CD4-positive, alpha-beta memory T cell (primary cell): ENCODE data around the gene ADAD2. TPM values are rescaled to one million over a fixed set of nuclear protein-coding genes. Genes with fewer than 3 reads are reported as not detected.

Source experiments
- CTCF ChIA-PET: fragments of 350-600 bp; sonication (Branson Sonifier 250); formaldehyde crosslinking; loops from one replicate; lab custom pipeline; 2021; ENCODE audit warnings: inconsistent platforms; ENCODE audit not compliant: partially characterized antibody; lab: Charles Lee
- POLR2A ChIA-PET: fragments of 350-600 bp; sonication (Branson Sonifier 250); formaldehyde crosslinking; loops from one replicate; lab custom pipeline; 2021; ENCODE audit not compliant: partially characterized antibody; lab: Charles Lee
- DNase-seq, 5 donors: peaks; one replicate each; pipeline versions ENCODE4 v3.0.0 to v3.0.0-alpha.2; 2020 to 2022; ENCODE audit warnings: mixed read lengths in 1 of 5
- H3K27ac ChIP-seq: one replicate; pipeline ENCODE4 v1.7.0; 2013; ENCODE audit warnings: low read depth, low read length
- H3K27me3 ChIP-seq: 2 replicates; pipeline ENCODE4 v1.7.0; 2013; ENCODE audit warnings: mild to moderate bottlenecking, low read length, moderate library complexity; ENCODE audit not compliant: insufficient read depth
- H3K36me3 ChIP-seq: 2 replicates; pipeline ENCODE4 v1.7.0; 2013; ENCODE audit warnings: mild to moderate bottlenecking, low read length, moderate library complexity; ENCODE audit not compliant: insufficient read depth
- H3K4me1 ChIP-seq: 2 replicates; pipeline ENCODE4 v1.7.0; 2013; ENCODE audit warnings: mild to moderate bottlenecking, low read length, moderate library complexity; ENCODE audit not compliant: insufficient read depth
- H3K4me3 ChIP-seq, 2 donors: one replicate each; pipeline ENCODE4 v1.7.0; 2013; ENCODE audit warnings: low read length in 2 of 2, mild to moderate bottlenecking in 1 of 2
- H3K9me3 ChIP-seq, 2 donors: one replicate each; pipeline ENCODE4 v1.7.0; 2013; ENCODE audit warnings: low read length in 2 of 2, control low read depth in 1 of 2; ENCODE audit not compliant: control insufficient read depth in 1 of 2
- H3K27ac Mint-ChIP-seq, 7 donors: one replicate each; pipeline ENCODE4 v1.8.0; 2020 to 2021; ENCODE audit warnings: mixed read lengths in 7 of 7, mild to moderate bottlenecking in 6 of 7, inconsistent platforms in 3 of 7, moderate library complexity in 3 of 7
- H3K27me3 Mint-ChIP-seq, 2 donors: one replicate each; pipeline ENCODE4 v1.8.0; 2020 to 2021; ENCODE audit warnings: mixed read lengths in 2 of 2
- H3K36me3 Mint-ChIP-seq, 2 donors: one replicate each; pipeline ENCODE4 v1.8.0; 2020 to 2021; ENCODE audit warnings: mixed read lengths in 2 of 2, inconsistent platforms in 1 of 2, mild to moderate bottlenecking in 1 of 2
- H3K4me1 Mint-ChIP-seq, 4 donors: one replicate each; pipeline ENCODE4 v1.8.0; 2020 to 2021; ENCODE audit warnings: mixed read lengths in 4 of 4, mild to moderate bottlenecking in 1 of 4
- H3K4me3 Mint-ChIP-seq, 8 donors: one replicate each; pipeline ENCODE4 v1.8.0; 2020 to 2021; ENCODE audit warnings: mixed read lengths in 8 of 8, mild to moderate bottlenecking in 7 of 8, moderate library complexity in 6 of 8, inconsistent platforms in 3 of 8
- H3K9me3 Mint-ChIP-seq, 8 donors: one replicate each; pipeline ENCODE4 v1.8.0; 2020 to 2021; ENCODE audit warnings: mixed read lengths in 8 of 8, mild to moderate bottlenecking in 5 of 8, inconsistent platforms in 3 of 8, moderate library complexity in 1 of 8
- intact Hi-C: fragments of 100-400 bp; cut with micrococcal nuclease; formaldehyde crosslinking; loops from one replicate; pipeline ENCODE4 v1.15.1; 2023
- polyA plus RNA-seq, 2 donors: library from polyadenylated mRNA; unstranded; fragments of 300-500 nt; fragmentation: Illumina TruSeq; gene quantifications; one replicate each; pipeline ENCODE4 v1.2.3, GENCODE V29; 2021
- total RNA-seq, 2 experiments: library from RNA; stranded (reverse); gene quantifications; one replicate each; pipeline ENCODE4 v1.2.3, GENCODE V29; 2021

The ADAD2 gene
- total RNA-seq: not detected
- not detected for polyA plus RNA-seq

GRCh38 chr16:84190731-84191388 is at the start of gene ADAD2:
Gene ADAD2, plus strand, starts transcription at chr16:84191157. Its CDS starts 74 bp downstream, at chr16:84191231.
- DNase-seq: no peak
- H3K4me1 Mint-ChIP-seq: peaks cover 4 to 32% (median 20%) of the 10 kb centered on the region in 4 donors
- no peak within 1 kb of the TSS for H3K4me3 Mint-ChIP-seq
- peaks cover 0 to 3% of the 10 kb centered on the region in 2 donors for H3K36me3 Mint-ChIP-seq
- H3K27ac Mint-ChIP-seq: peak within 1 kb of the TSS in 2 of 7 donors; percentile 36 to 65
- Histone ChIP-seq H3K4me1 (peaks cover 15% of the 10 kb centered on the region), H3K4me3 (no peak within 1 kb of the TSS), H3K27me3 (no peaks in the 10 kb centered on the region), H3K9me3 (no peaks in the 10 kb centered on the region), H3K36me3 (no peaks in the 10 kb centered on the region), H3K27ac (no peak within 1 kb of the TSS)
- intact Hi-C loops: no loop called here
- H3K9me3 Mint-ChIP-seq: no peaks in the 10 kb centered on the region
- no peaks in the 10 kb centered on the region for H3K27me3 Mint-ChIP-seq
- POLR2A ChIA-PET: no interaction called here
- CTCF ChIA-PET: interaction anchor here (1.2 kb wide), 1 partner anchor 106 kb away, joined by 3 read pairs; no protein-coding TSS in a partner anchor

GRCh38 chr16:84143081-84143480 is 47.9 kb upstream of the ADAD2 start:
- Mint-ChIP-seq H3K27me3 (peaks cover 3% of the 10 kb centered on the region in 2 donors), H3K4me3 (peak overlapping the region; percentile 6 to 96 (median 72)), H3K36me3 (peaks cover 0 to 7% of the 10 kb centered on the region in 2 donors), H3K9me3 (no peaks in the 10 kb centered on the region), H3K27ac (peak overlapping the region in 4 of 7 donors; percentile 4 to 57 (median 27)), H3K4me1 (peaks cover 12 to 35% (median 22%) of the 10 kb centered on the region in 4 donors)
- no peak overlapping the region for H3K4me3 ChIP-seq
- DNase-seq: no peak
- H3K9me3 ChIP-seq: no peaks in the 10 kb centered on the region
- H3K36me3 ChIP-seq: no peaks in the 10 kb centered on the region
- H3K27ac ChIP-seq: no peak overlapping the region
- intact Hi-C loops: no loop called here
- no peaks in the 10 kb centered on the region for H3K27me3 ChIP-seq
- POLR2A ChIA-PET: interaction anchor here (2.2 to 4.2 kb wide), 2 partner anchors 26 to 27 kb away, joined by 7 to 55 read pairs; partner anchors contain the start of gene MBTPS1
- H3K4me1 ChIP-seq: peaks cover 13% of the 10 kb centered on the region
- CTCF ChIA-PET: interaction anchor here (1.1 kb wide), 1 partner anchor 26 kb away, joined by 3 read pairs; the partner anchor contains the start of gene MBTPS1

DNA sequence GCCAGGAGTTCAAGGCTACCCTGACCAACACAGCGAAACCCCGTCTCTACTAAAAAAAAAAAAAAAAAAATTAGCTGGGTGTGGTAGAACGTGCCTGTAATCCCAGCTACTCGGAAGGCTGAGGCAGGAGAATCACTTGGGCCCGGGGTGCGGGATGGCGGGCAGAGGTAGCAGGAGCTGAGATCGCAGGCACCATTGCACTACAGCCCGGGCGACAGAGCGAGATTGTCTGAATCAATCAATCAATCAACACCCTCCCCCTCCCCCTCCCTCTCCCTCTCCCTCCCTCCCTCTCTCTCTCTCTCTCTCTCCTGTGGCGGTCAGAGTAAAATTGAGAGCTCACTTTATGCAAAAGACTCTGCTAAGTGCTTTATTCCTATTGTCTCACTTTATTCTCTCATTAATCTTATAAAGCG is 47.2 kb upstream of the ADAD2 start:
- Histone ChIP-seq H3K9me3 (no peaks in the 10 kb centered on the region), H3K4me1 (peaks cover 13% of the 10 kb centered on the region), H3K4me3 (peak overlapping the region; percentile 61 to 78), H3K27ac (peak overlapping the region; percentile 65), H3K27me3 (no peaks in the 10 kb centered on the region), H3K36me3 (no peaks in the 10 kb centered on the region)
- peaks cover 0 to 7% of the 10 kb centered on the region in 2 donors for H3K36me3 Mint-ChIP-seq
- H3K9me3 Mint-ChIP-seq: no peaks in the 10 kb centered on the region
- H3K27me3 Mint-ChIP-seq: peaks cover 3% of the 10 kb centered on the region in 2 donors
- ChIA-PET CTCF (interaction anchor here (0.7 to 1.6 kb wide), 3 partner anchors 27 to 57 kb away, joined by 3 to 4 read pairs (median 3); partner anchors contain the start of genes MBTPS1 and TAF1C), POLR2A (interaction anchor here (0.6 to 4.2 kb wide), 2 partner anchors 16 to 28 kb away, joined by 3 to 55 read pairs; partner anchors contain the start of gene MBTPS1)
- peaks cover 9 to 30% (median 18%) of the 10 kb centered on the region in 4 donors for H3K4me1 Mint-ChIP-seq
- intact Hi-C loops: no loop called here
- H3K27ac Mint-ChIP-seq: peak overlapping the region in 5 of 7 donors; percentile 89 to 95 (median 91)
- DNase-seq: no peak
- peak overlapping the region; percentile 92 to 98 (median 94) for H3K4me3 Mint-ChIP-seq

GRCh38 chr16:84144209-84144858 is 46.6 kb upstream of the ADAD2 start:
- peaks cover 0 to 7% of the 10 kb centered on the region in 2 donors for H3K36me3 Mint-ChIP-seq
- POLR2A ChIA-PET: interaction anchor here (0.6 to 4.2 kb wide), 7 partner anchors 13 to 56 kb away, joined by 3 to 55 read pairs (median 3); partner anchors contain the start of genes MBTPS1 and TAF1C
- H3K4me3 Mint-ChIP-seq: peak overlapping the region; percentile 92 to 98 (median 94)
- peak; percentile 19 to 59 (median 36) for DNase-seq
- Histone ChIP-seq H3K27ac (peak overlapping the region; percentile 65), H3K4me1 (peaks cover 13% of the 10 kb centered on the region), H3K9me3 (no peaks in the 10 kb centered on the region), H3K4me3 (peak overlapping the region; percentile 61 to 78), H3K36me3 (no peaks in the 10 kb centered on the region), H3K27me3 (no peaks in the 10 kb centered on the region)
- CTCF ChIA-PET: interaction anchor here (0.7 to 2.0 kb wide), 6 partner anchors 10 to 58 kb away, joined by 3 to 5 read pairs (median 3); partner anchors contain the start of genes MBTPS1 and TAF1C
- intact Hi-C loops: no loop called here
- H3K27ac Mint-ChIP-seq: peak overlapping the region; percentile 49 to 95 (median 91)
- H3K27me3 Mint-ChIP-seq: peaks cover 3% of the 10 kb centered on the region in 2 donors
- H3K9me3 Mint-ChIP-seq: no peaks in the 10 kb centered on the region
- H3K4me1 Mint-ChIP-seq: peaks cover 4 to 25% (median 13%) of the 10 kb centered on the region in 4 donors

DNA sequence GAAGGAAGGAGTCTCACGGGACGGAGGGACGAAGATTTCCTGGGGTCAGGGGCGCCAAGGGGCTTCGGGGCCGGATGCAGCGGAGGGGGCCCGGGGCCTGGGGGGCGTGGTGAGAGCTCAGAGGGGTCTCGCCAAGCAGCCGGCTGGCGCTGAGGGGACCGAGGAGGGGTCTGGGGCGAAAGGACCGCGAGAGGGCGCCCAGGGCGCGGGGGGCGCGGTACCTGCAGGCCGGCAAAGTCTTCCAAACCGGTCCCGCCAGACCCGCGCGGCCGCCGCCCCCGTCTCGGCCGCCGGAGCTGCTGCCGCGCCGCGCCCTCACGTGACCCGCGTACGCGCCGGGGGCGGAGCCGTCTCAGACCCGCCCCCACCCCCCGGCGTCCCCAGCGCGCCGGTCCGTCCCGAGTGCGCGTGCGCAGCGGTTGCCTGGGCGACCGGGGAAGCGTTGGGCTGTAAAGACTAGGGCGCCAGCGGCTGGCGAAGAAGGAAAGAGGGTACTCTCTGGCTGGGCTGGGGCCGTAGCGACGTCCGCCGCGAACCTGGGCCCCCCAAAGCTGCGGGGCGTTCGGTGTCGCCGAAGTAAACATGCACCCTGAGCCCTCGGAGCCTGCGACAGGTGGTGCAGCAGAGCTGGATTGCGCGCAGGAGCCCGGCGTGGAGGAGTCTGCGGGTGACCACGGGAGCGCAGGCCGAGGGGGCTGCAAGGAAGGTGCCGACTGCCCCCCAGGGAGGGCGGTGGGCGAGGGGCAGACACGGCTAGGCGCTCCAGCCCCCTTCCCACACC is 45.9 kb upstream of the ADAD2 start, which contains the start of the genes DNAAF1 and HSDL1:
TSS of gene DNAAF1 (plus strand) at position 450 of the 781 bp plus-strand sequence. CDS start at position 583, 133 bp downstream.
TSS of gene HSDL1 (minus strand) at position 319 of the 781 bp plus-strand sequence. CDS start 13,856 bp downstream, outside the sequence.
- Histone ChIP-seq H3K9me3 (no peaks in the 10 kb centered on the region), H3K27me3 (no peaks in the 10 kb centered on the region), H3K4me3 (peak within 1 kb of the TSS; percentile 61 to 78), H3K4me1 (peaks cover 13% of the 10 kb centered on the region), H3K36me3 (no peaks in the 10 kb centered on the region), H3K27ac (peak within 1 kb of the TSS; percentile 65)
- peak; percentile 89 to 95 (median 93) for DNase-seq
- no peaks in the 10 kb centered on the region for H3K9me3 Mint-ChIP-seq
- ChIA-PET POLR2A (interaction anchor here (0.8 to 4.2 kb wide), 6 partner anchors 13 to 57 kb away, joined by 3 to 55 read pairs (median 4); partner anchors contain the start of genes MBTPS1 and TAF1C), CTCF (interaction anchor here (0.8 to 2.0 kb wide), 4 partner anchors 9 to 59 kb away, joined by 3 to 5 read pairs (median 4); partner anchors contain the start of genes MBTPS1 and TAF1C)
- H3K4me1 Mint-ChIP-seq: peaks cover 4 to 19% (median 12%) of the 10 kb centered on the region in 4 donors
- H3K27ac Mint-ChIP-seq: peak within 1 kb of the TSS; percentile 49 to 95 (median 91)
- H3K36me3 Mint-ChIP-seq: peaks cover 0 to 7% of the 10 kb centered on the region in 2 donors
- peak within 1 kb of the TSS; percentile 92 to 98 (median 94) for H3K4me3 Mint-ChIP-seq
- intact Hi-C loops: loop anchor here (1.0 kb wide), 2 partner anchors 29 to 42 kb away; partner anchors contain the start of genes MBTPS1 and TAF1C
- peaks cover 3 to 6% of the 10 kb centered on the region in 2 donors for H3K27me3 Mint-ChIP-seq

- no peaks in the 10 kb centered on the region for H3K9me3 Mint-ChIP-seq
- intact Hi-C loops: no loop called here
- no peaks in the 10 kb centered on the region for H3K36me3 ChIP-seq
- peaks cover 7 to 9% of the 10 kb centered on the region in 2 donors for H3K27me3 Mint-ChIP-seq
- ChIA-PET CTCF (interaction anchor here (1.4 to 1.5 kb wide), 2 partner anchors 9 to 16 kb away, joined by 3 read pairs; no protein-coding TSS in a partner anchor), POLR2A (no interaction called here)
- no peak overlapping the region for H3K4me3 Mint-ChIP-seq
- H3K27ac ChIP-seq: no peak overlapping the region
- no peaks in the 10 kb centered on the region for H3K27me3 ChIP-seq
- H3K27ac Mint-ChIP-seq: no peak overlapping the region
- peaks cover 0 to 1% (median 0%) of the 10 kb centered on the region in 4 donors for H3K4me1 Mint-ChIP-seq
- no peaks in the 10 kb centered on the region for H3K9me3 ChIP-seq
- no peaks in the 10 kb centered on the region for H3K36me3 Mint-ChIP-seq
- no peaks in the 10 kb centered on the region for H3K4me1 ChIP-seq
- DNase-seq: no peak
- no peak overlapping the region for H3K4me3 ChIP-seq
Measured at GRCh38 chr16:84150926-84151325, 40.0 kb upstream of the ADAD2 start.
